ENCODE results near the gene RNLS.

DNA sequence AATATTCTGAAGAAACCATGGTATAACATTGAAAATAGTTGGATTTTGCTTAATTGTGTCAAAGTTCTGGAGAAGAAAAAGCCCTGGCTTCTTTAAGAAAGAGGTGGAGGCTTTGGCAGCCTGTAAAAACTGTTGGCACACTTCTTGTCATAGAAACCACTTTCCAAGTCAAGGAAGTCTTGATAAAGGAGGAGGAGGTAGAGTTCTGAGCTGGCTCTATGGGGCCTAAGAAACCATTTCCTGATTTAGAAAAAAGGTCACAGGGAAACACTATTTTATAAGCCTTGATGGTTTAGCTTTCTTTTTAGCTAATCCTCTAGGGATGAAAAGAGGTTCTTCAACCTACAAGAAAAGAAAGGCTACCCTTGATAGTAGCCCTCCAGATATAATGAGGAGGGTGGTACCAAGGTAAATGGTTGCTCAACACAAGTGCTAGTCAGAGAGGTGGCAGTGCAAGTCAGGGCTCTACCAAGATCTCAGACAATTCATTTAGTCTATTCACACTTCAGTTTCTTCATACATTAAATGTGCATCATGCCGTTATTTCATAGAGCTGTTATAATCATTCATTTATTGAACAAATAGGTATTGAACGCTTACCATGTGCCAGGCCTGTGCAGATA, 346.9 kb downstream of the RNLS start:
- TF ChIP-seq POLR2A (IDR thresholded peaks at IDR 0.05) (no peak), CTCF (IDR thresholded peaks at IDR 0.05) (no peak)

All from vagina (tissue), 2 donors.